ENCODE data around the gene TFF1.
"Not testable (repeated sequence)": the region's sequence is repeated elsewhere in the genome, so short reads cannot be mapped to it uniquely, and the experiment has no call there.

The TFF1 gene

GRCh38 chr21:42366292-42367010 lies at the start of gene TFF1:
Gene TFF1 (minus strand): TSS chr21:42366535. CDS start chr21:42366495, 40 bp downstream.
- no peak for DNase-seq (ENCODE audit: low spot score)

GRCh38 chr21:42414928-42415769 lies 48.8 kb upstream of the TFF1 start:
- no peak for DNase-seq (ENCODE audit: low spot score)

GRCh38 chr21:42414553-42414927 lies 48.2 kb upstream of the TFF1 start:
- no peak for DNase-seq (ENCODE audit: low spot score)

- DNase-seq (ENCODE audit: low spot score) = no peak
These were observed 47.7 kb upstream of the TFF1 start for GRCh38 chr21:42414066-42414465.

GRCh38 chr21:42413500-42413899 lies 47.2 kb upstream of the TFF1 start:
- no peak for DNase-seq (ENCODE audit: low spot score)

- no peak for DNase-seq (ENCODE audit: low spot score)
These were observed 46.8 kb upstream of the TFF1 start for GRCh38 chr21:42413093-42413492.

GRCh38 chr21:42412636-42412933 lies 46.2 kb upstream of the TFF1 start:
- no peak for DNase-seq (ENCODE audit: low spot score)

- DNase-seq (ENCODE audit: low spot score) = no peak
These were observed 45.7 kb upstream of the TFF1 start for GRCh38 chr21:42411891-42412635.

GRCh38 chr21:42411197-42411869 lies 45.0 kb upstream of the TFF1 start:
- DNase-seq (ENCODE audit: low spot score) = no peak

- no peak for DNase-seq (ENCODE audit: low spot score)
These were observed 43.0 kb upstream of the TFF1 start for GRCh38 chr21:42409366-42409765.

GRCh38 chr21:42408718-42409117 lies 42.4 kb upstream of the TFF1 start:
- not testable (repeated sequence) for DNase-seq (ENCODE audit: low spot score)

GRCh38 chr21:42407476-42407875 lies 41.1 kb upstream of the TFF1 start:
- no peak for DNase-seq (ENCODE audit: low spot score)

GRCh38 chr21:42406866-42407265 lies 40.5 kb upstream of the TFF1 start:
- no peak for DNase-seq (ENCODE audit: low spot score)

- DNase-seq (ENCODE audit: low spot score) = no peak
These were observed 39.9 kb upstream of the TFF1 start for GRCh38 chr21:42406201-42406621.

GRCh38 chr21:42405064-42406013 lies 39.0 kb upstream of the TFF1 start:
- DNase-seq (ENCODE audit: low spot score) = no peak

- no peak for DNase-seq (ENCODE audit: low spot score)
These were observed 38.2 kb upstream of the TFF1 start for GRCh38 chr21:42404539-42404938.

GRCh38 chr21:42403611-42404231 lies 37.4 kb upstream of the TFF1 start, which contains the start of gene UBASH3A:
Gene UBASH3A (plus strand): TSS chr21:42403902. CDS start chr21:42403946, 44 bp downstream.
- DNase-seq (ENCODE audit: low spot score) = no peak

- no peak for DNase-seq (ENCODE audit: low spot score)
These were observed 35.5 kb upstream of the TFF1 start for GRCh38 chr21:42401820-42402251.

- DNase-seq (ENCODE audit: low spot score) = no peak
These were observed 34.8 kb upstream of the TFF1 start for GRCh38 chr21:42401154-42401553.

GRCh38 chr21:42400525-42400924 lies 34.2 kb upstream of the TFF1 start:
- DNase-seq (ENCODE audit: low spot score) = no peak
